Left renal cortex interstitium (tissue), 4 donors: ENCODE results near the gene KCTD7. TPM values are rescaled to one million over a fixed set of nuclear protein-coding genes. Genes with fewer than 3 reads are reported as not detected.
"Not testable (repeated sequence)": the region's sequence is repeated elsewhere in the genome, so short reads cannot be mapped to it uniquely, and the experiment has no call there.

Experiments used
- DNase-seq, 4 donors: peaks; one replicate each; pipeline ENCODE4 v3.0.0-alpha.2; 2013; ENCODE audit warnings: low read depth in 4 of 4, low spot score in 2 of 4, missing footprints in 1 of 4
- polyA plus RNA-seq, 4 donors: library from polyadenylated mRNA; unstranded; fragments of 120-200 nt; gene quantifications; one replicate each; pipeline ENCODE4 v1.2.1, GENCODE V29; 2013; ENCODE audit not compliant: insufficient read length in 4 of 4

KCTD7 gene
- polyA plus RNA-seq = 10 to 100 TPM; 18.2 to 31.2 (median 25.2) TPM

DNA sequence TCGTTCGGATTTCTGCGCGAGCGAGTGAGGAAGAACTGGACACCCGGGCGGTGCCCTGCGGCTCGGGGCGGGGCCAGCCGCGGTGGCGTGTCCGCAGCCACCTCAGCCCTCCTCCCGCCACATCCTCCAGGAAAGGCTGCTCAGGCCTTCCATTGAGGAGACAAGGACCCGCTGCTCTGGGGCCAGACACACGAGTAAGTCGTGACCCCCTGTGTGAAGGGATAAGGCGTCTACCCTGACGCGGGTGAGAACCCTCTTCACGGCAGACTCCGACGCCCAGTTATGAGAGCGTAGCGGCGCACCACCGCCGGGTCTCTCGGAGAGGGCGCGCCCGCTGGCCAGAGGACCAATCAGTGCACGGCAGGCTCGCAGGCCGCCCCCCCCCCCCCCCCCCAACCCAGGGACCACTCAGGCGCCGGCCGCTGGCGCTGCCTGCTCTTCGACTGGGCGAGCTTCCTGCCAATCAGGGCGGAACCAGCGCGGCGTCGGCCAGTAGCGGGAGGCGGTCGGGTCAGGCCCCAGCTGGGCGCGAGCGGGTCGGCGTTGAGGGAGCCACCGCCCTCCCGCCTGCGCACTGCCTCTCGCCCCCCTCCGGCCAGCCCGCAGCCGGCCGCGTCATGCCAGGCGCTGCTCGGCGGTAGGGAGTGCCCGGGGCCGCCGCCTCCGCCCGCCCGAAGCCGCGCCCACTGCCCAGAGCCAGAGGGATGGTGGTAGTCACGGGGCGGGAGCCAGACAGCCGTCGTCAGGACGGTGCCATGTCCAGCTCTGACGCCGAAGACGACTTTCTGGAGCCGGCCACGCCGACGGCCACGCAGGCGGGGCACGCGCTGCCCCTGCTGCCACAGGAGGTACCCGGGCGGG lies at the start of gene KCTD7:
KCTD7 (plus strand) TSS at position 521 of the 861 bp plus-strand sequence; CDS start at position 705, 184 bp downstream.
- peak; percentile 83 to 92 (median 88) for DNase-seq

GRCh38 chr7:66580380-66580779 lies 48.3 kb upstream of the KCTD7 start:
- DNase-seq = not testable (repeated sequence)

DNA sequence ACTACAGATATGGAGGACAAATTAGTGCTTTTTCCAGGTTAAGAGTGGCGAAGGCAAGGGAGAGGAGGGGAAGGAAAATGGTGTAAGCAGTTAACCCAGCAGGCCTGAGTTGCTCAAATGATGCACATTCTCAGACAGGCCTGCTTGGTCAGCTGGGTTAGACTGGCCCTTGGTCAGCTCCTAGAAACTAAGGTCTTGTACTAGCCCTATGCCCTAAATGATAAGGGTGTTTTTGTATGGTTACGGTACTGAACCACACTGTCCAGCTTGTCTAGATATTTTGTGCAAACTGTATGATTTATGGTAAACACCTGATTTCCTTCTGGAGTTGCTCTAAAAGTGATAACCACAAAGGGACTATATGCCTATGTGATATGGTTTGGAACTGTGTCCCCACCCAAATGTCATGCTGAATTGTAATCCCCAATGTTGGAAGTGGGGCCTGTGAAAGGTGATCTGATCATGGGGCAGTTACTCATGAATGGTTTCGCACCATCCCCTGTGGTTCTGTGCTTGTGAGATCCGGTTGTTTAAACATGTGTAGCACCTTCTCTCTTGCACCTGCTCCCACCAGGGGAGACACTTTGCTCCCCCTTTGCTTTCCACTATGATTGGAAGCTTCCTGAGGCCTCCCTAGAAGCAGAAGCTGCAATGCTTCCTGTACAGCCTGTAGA lies 45.7 kb upstream of the KCTD7 start:
- DNase-seq = not testable (repeated sequence)

DNA sequence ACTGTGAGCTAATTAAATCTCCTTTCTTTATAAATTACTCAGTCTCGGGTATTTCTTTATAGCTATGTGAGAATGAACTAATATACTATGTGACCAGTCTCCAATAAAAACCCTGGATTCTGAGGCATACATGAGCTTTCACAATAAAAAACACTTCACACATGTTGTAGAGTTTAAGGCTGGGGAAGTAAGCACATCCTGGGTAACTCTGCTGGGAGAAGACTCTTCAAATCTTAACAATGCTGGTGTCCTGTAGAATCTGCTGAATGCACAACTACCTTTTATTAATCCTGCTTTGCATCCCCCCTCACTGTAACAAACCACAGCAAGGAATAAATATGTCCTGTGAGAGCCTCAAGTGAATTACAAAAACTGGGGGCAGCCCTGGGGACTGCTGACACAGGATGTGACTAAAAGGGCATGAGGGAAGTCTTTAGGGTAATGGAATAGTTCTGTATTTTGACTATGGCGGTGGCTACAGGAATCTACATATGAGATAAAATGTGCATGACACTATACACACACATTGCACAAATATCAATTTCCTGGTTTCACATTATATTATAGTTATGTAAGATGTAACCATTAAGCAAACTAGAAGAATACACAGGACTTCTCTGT lies 45.1 kb upstream of the KCTD7 start:
- DNase-seq = no peak

DNA sequence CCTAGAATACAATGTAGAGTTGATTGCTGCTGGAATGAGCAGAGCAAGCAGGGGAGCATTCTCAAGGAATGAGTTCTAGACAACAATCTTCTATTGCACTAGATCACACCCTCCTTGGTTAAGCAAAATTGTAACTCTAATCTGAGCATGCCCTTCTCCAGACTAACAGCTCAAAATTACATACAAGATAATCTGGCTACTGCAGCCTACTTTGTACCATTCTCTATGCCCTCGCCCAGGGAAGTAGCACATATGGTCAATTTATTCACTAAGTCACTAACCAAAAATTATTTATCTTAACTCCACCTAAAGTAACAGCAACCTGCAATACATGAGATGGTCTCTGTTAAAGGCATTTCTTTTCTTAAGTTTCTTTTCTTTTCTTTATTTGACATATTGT lies 42.5 kb upstream of the KCTD7 start:
- DNase-seq = no peak

- not testable (repeated sequence) for DNase-seq
These were observed 40.5 kb upstream of the KCTD7 start for GRCh38 chr7:66588226-66588625.

DNA sequence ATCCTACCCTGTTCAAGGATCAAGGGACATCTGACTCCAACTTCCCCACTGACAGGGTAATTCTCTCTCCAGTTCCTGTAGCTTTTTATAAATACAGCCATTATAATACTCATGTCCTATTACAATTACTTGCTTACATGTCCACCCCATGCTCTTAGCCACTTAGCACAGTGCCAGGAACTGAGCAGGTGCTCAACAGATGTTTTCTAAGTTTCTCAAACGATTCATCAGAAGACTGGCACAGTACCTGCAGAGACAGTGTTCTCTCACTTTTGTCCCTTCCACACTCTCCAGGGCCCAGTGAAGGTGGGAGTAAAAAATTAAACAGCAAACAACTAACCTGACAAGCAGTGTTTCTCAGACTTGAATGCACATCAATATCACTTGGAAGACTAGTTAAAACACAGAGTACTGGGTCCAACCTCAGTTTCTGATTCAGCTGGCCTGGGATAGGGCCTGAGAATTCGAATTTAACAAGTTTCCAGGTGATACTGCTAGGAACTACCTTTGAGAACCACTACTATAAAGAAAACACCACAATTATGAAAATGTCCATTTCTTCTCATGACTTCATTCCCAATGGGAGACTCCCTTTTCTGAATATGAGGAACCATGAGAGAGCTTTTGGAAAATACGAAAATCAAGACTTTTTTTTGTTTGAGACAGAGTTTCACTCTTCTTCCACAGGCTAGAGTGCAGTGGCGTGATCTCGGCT lies 39.7 kb upstream of the KCTD7 start:
- not testable (repeated sequence) for DNase-seq

GRCh38 chr7:66590302-66591057 lies 38.2 kb upstream of the KCTD7 start:
- not testable (repeated sequence) for DNase-seq

DNA sequence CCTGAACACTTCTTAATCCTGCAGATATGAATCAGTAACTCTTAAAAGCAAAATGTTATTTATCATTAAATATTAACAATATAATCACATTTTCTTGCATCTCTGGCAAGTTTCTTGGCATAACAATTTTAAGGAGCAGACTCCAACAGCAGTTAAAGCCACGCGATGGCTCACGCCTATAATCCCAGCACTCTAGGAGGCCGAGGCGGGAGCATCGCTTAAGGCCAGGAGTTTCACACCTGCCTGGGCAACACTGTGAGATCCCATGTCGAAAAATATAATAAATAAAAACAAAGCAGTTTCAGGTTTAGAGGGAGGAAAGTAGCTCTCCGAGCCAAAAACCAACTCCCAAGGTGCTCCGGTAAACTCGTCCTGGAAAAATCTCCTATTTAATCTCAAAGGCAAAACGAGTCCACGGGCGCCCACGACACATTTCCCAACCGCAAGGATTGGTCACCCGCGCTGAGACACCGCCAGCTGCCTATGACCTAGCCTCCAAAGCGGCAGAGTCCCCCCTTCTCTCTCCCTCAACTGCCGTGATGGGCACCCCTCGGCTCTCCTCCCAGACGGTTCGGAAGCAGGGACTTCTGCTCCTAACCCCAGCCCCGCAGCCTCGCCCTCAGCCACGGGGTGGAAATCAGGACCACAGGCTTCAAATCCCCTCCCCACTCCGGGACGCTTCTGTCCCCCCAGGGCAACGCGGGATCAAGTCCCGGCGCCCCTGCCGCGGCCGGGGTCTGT lies 37.5 kb upstream of the KCTD7 start:
- DNase-seq = peak in 2 of 4 donors; percentile 7 to 24

DNA sequence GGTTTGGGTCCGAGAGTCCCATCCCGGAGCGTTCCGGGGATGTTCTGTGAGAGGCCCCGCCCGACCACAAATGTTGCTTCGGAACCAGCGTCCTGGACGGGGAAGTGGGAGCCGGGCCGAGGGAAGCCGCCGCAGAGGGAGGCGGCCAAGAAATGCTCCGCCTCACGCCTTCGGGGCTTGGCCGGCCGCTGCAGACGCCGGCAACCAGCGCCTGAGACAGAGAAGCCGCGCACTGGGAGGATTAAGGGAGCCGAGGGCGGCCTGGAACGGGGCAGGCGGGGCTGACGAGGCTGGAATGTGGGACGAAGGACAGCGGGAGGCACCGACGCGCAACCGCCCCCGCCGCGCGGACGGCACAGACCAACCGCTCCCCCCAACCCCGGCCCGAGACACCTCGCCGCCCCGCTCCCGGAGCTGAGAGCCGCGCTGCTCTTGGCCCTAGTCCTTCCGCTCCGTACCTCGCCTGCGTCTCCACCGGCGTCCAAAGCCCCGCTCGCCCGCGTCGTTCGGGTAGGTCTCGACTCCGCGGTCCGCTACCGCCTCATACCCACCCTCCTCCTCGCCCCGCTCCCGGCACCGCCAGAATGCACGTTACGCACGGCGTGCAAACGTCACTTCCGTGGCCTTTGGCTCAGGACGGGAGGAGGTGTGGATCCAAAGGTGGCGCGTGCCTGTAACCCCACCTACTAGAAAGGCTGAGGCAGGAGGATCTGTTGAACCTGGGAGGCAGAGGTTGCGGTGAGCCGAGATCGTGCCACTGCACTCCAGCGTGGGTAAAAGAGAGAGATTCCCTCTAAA lies 36.7 kb upstream of the KCTD7 start:
- DNase-seq = peak; percentile 73 to 91 (median 83)

GRCh38 chr7:66592597-66593146 lies 36.0 kb upstream of the KCTD7 start:
- DNase-seq = not testable (repeated sequence)

DNA sequence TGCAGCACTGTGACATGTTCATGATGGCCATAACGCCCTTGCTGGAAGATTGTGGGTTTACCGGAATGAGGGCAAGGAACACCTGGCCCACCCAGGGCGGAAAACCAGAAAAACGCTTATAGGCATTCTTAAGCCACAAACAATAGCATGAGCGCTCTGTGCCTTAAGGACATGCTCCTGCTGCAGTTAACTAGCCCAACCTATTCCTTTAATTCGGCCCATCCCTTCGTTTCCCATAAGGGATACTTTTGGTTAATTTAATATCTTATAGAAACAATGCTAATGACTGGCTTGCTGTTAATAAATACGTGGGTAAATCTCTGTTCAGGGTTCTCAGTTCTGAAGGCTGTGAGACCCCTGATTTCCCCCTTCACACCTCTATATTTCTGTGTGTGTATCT lies 34.6 kb upstream of the KCTD7 start:
- DNase-seq = not testable (repeated sequence)

- DNase-seq = no peak
These were observed 31.2 kb upstream of the KCTD7 start for GRCh38 chr7:66597461-66597860.

GRCh38 chr7:66602159-66602558 lies 26.5 kb upstream of the KCTD7 start:
- no peak for DNase-seq

DNA sequence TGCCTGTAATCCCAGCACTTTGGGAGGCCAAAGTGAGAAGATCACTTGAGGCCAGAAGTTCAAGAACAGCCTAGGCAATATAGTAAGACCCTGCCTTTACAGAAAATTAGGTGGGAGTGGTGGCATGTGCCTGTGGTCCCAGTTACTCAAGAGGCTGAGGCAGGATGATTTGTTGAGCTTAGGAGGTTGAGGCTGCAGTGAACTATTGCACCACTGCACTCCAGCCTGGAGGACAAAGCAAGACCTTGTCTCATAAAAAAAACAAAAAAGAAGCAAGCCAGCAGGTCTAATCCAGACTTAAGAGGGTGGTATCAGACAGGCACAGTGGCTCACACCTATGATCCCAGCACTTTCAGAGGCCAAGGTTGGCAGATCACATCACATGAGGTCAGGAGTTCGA lies 24.5 kb upstream of the KCTD7 start:
- no peak for DNase-seq

- DNase-seq = not testable (repeated sequence)
These were observed 22.0 kb upstream of the KCTD7 start for GRCh38 chr7:66606540-66607291.

- DNase-seq = no peak
These were observed 19.5 kb upstream of the KCTD7 start for GRCh38 chr7:66609176-66609575.
